CD4-positive, alpha-beta T cell treated with Interleukin-4 for 4 hours (primary cell): Measurements from ENCODE around the gene LPGAT1.

Experiments
- DNase-seq: peaks from one replicate; pipeline ENCODE4 v3.0.0-alpha.2; 2020

The LPGAT1 gene

DNA sequence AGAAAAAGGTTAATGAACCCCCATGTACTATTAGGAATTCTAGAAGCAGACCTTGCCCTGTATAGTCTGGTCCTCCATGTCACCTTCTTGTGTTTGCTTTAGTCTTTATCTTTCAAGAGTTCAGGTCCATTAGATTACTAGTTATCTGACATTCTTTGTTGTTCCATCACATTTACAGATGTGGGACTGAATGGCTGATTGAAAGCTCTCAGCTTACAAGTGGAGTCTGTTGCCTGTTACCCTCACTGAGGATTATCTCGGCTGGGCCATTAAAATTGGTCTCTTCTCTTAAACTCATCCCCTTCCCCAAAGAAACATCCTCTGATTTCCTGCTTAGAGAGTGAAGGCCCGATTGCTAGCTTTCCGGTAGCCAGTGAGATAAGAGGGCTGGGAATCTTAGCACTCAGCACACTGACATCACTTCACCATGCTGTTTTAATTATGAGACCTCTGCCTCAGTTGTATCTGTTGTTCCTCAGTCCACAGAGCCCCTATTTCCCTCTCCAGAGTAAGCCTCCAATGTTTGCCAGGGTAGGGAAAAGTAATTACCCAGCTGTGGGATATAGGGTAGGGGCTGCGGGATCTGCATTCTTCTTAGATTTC, 76.8 kb downstream of the LPGAT1 start:
- no peak for DNase-seq

GRCh38 chr1:211752951-211753486, 77.5 kb downstream of the LPGAT1 start:
- DNase-seq: no peak

- DNase-seq: no peak
These were observed 78.2 kb downstream of the LPGAT1 start for GRCh38 chr1:211752317-211752716.

DNA sequence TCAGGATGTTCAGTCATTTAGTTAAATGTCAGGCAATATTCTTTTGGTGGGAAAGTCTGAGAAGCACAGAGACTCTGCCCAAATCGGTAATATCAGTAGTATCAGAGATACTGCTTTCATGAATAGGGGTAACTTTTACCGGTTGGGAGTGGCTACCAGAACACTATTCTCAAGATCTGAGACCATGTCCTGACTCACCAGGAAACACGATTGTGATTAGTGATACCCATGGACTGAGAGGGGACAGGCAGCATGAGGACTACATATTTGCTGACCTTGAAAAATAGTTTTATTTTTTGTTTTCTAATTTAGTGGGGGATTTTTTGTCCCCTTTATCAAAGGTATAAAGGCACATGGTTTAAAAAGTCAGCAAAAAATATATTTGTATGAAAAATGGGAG, 79.1 kb downstream of the LPGAT1 start:
- no peak for DNase-seq

GRCh38 chr1:211750599-211750998, 80.0 kb downstream of the LPGAT1 start:
- DNase-seq: no peak

GRCh38 chr1:211749251-211749650, 81.3 kb downstream of the LPGAT1 start:
- DNase-seq: no peak

DNA sequence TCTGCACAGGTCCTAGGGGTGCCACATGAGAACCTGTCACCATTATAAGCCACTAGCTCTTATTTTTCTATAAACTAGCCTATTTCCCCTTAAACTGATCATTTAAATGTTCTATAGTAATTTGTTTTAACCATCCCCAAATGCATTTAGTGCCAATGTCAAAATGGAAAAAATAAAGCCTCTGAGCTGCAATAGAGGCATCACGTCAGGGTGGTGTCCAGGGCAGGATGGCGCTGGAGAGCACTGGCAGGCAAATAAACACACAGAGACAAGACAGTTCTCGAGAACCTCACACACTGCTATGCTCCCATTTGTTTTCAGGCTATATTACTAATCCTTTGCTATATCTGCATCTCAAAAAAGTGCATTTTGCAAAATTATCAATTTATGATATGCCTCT, 81.8 kb downstream of the LPGAT1 start:
- no peak for DNase-seq

GRCh38 chr1:211742889-211743529, 87.6 kb downstream of the LPGAT1 start:
- DNase-seq: no peak

- no peak for DNase-seq
These were observed 88.3 kb downstream of the LPGAT1 start for GRCh38 chr1:211742272-211742671.

DNA sequence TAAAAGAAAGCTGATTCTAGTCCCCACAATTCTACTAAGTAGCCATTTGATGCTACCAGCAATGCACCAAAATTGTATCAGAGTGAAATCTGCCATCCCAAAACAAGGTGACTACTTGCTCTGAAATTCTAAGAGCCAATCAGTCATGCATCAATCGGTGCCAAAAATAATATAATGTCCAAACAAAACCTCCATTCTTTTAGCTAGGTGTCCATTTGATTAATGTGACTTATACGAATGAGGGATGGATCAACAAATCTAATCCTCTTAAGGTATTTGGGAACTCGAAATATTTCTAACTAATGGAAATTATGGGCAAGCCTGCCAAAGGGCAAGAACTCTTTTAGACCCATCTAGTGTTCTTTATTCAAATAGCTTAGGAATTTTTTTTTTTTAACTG, 88.8 kb downstream of the LPGAT1 start:
- no peak for DNase-seq

DNA sequence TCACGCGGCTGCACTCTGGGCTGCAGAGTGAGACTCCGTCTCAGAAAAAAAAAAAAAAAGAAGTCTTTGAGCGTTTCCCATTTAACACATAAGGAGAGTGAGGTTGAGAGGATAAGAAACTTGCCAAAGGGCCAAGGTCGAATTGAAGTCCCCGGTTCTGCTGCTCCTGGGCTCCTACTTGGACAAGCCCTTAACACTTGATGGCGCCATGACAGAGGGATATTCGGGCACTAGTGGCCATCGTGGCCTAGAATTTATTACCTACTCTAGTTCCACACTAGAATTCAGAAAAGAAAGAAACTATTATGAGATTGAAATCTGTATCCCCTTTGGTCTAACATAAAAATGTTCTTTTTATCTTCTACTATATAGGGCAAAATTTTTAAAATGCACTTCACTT, 89.4 kb downstream of the LPGAT1 start:
- no peak for DNase-seq

- DNase-seq: peak; percentile 29
These were observed 90.7 kb downstream of the LPGAT1 start for GRCh38 chr1:211739671-211740411.

DNA sequence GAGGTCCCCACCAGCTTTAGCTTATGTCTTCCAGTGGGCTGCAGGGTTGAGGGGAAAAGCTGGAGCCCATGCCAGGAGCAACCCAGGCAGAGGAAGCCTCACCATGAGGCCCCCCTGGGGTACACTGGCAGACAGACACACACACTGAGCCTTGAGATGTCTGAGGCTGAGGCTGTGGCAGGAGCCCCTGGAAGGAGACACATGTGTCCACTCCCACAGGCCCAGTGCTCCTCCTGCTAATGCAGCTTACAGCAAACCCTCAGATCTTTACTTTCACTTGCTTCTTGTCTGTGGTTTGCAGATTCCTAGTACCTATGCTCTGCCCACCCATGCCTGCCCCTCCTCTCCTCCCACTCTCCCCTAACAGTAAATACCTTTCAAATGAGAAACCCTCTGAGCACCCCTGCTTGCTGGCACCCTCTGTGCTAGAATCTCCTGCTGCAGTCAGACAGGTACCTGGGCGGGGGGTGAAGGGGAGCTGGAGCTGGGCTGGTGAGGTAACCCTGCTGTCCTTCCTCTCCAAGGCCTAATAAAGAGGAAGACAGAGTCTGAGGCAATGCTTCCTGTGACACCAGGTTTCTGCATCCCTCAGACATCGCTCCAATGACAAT, 91.8 kb downstream of the LPGAT1 start:
- peak; percentile 12 for DNase-seq

GRCh38 chr1:211738096-211738690, 92.4 kb downstream of the LPGAT1 start:
- no peak for DNase-seq

GRCh38 chr1:211737115-211738035, 93.2 kb downstream of the LPGAT1 start:
- no peak for DNase-seq

- DNase-seq: no peak
These were observed 94.1 kb downstream of the LPGAT1 start for GRCh38 chr1:211736351-211736915.

GRCh38 chr1:211735208-211736170, 95.1 kb downstream of the LPGAT1 start:
- DNase-seq: no peak

- DNase-seq: no peak
These were observed 95.8 kb downstream of the LPGAT1 start for GRCh38 chr1:211734791-211735190.

- no peak for DNase-seq
These were observed 96.2 kb downstream of the LPGAT1 start for GRCh38 chr1:211734359-211734758.

- no peak for DNase-seq
These were observed 98.1 kb downstream of the LPGAT1 start for GRCh38 chr1:211732293-211732980.
